Activated T-helper 1 cell treated with anti-CD3 and anti-CD28 coated beads, Interleukin-2, amount 50 U/mL, for 16 hours (primary cell): ENCODE results near the gene DENND11.
"Not testable (repeated sequence)": the region's sequence is repeated elsewhere in the genome, so short reads cannot be mapped to it uniquely, and the experiment has no call there.

Experiments used
- DNase-seq, 2 donors: peaks; one replicate each; pipeline ENCODE4 v3.0.0-alpha.2; 2020; ENCODE audit warnings: low read depth in 1 of 2, low spot score in 1 of 2

DENND11 gene

DNA sequence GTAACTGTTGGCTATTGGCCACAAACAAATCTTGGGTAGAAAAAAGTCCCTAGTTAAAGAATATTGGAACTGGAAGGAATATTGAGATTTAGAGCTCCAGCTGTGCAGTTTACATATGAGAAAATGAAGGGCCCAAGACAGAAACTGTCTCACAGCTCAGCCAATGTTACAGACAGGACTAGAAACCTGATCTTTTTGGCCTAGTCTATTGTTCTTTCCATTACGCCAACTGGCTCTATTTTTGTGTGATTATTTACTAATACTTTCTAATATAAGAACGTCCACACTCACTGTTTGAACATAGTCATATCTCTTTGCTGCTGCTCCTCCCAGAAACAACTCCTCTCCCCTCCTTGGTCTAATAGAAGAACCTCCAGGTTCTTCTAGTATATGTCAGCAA lies 7.4 kb upstream of the DENND11 start:
- no peak for DNase-seq

DNA sequence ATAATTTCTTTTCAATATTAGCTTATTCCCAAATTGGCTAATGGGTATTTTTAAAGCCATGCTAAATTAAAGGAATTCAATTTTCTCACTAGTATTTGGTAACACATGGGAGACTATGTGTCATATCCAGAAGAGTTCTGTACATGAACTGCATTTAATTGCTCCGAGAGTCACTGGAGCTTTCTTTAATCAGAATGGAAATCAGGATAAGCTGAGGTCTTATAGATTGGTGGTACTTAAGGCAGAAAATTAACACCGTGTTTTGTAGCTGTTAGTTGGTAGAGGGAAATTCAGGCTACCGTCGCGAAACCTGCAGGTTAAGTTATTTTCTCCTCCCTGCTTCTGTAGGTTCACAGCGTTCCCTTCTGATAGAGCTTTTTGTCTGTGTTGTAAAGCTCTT lies 6.4 kb upstream of the DENND11 start, which contains the start of gene WEE2:
Gene WEE2, plus strand, starts transcription at position 3 of the 400 bp plus-strand sequence. CDS start 406 bp downstream, outside the sequence.
- no peak for DNase-seq

DNA sequence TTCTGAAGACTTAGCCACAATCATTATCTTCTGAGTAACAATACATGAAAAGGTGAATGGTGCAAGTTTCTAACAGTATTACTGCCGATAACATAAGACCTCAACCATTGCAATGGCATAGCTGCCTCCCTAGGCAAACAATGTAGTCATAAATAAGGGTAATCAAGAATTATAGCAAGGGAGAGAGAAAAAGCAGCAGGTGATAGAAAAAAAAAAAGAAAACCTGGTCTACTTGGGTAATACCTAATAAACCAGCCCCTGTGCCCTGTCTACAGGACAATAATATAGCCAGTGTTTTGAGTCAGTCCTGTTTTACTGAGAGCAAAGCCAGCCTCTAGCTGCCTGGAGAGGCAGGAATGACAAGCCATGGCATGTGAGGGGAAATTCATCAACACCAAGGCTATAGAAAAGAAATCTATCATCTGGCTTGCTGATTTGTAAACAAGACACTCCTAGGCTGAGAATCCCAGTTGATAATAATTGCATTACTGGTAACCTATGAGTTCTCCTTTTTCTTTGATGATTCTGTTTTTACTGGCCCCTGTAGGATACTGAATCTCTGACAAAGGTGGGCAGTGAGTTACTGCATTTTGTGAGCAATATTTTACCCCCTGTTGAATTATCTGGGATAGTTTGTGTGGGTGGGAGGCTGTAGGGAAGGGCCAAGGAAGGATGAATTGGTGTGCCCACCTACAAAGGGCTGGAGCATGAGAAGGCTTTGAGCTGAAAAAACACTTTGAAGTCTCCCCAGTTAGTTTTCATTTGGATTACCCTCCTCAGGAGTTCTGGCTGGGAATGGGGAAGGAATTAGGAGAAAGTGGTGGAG lies 4.5 kb upstream of the DENND11 start:
- DNase-seq, result no peak

DNA sequence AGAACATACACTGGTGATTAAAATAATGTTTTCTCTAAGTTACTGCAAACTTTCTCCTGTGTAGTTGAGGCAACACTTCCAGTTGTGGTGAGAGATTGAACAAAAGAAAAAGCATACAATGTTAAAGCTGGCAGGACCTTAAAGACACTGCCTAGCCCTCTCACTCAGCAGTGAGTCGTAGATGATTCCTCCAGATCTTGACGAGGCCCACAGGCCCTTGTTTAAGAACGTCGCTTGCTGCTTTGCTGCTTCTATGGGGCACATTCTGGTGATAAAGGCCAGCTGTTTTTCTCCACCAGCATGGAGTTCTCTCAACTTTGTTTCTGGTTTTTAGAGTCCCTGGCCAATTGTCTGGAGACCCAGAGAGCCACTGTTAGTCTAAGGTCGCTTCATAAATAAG lies 2.8 kb upstream of the DENND11 start:
- no peak for DNase-seq

DNA sequence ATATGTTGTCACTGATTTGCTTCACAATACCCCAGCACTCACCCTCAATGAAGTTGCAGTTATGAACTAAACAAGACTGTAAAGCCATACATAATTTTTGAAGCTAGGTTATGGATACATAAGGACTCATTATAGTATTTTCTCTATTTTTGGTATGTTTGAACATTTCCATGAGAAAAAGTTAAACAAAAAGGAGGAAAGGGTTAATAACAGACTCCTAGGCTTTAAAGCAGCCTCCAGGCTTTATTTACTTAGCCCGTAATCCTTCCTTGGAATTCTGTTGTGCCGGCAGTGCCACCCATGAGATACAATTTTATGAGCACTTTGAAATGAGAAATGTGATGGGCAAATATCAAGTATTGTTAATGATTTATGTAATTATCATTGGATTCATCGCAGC lies 2.1 kb upstream of the DENND11 start:
- DNase-seq, result no peak

DNA sequence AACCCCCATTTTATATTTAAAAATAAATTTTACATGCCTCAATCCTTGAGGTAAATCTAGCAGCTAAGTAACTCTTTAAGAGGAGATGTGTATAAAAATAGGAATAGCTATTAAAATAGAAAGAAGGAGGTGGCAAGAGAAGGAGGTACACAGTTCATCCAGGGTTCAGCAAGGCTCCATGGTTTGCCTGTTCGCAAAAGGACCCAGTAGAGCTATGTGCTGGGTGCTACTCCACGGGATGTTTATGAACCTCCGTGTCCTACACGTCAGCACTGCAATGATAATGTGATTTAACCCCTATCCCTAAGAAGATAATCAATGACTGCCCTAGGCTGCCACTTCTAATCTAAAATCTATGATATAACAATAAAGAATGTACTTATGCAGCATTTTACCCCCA lies 926 bp upstream of the DENND11 start:
- no peak for DNase-seq

DNA sequence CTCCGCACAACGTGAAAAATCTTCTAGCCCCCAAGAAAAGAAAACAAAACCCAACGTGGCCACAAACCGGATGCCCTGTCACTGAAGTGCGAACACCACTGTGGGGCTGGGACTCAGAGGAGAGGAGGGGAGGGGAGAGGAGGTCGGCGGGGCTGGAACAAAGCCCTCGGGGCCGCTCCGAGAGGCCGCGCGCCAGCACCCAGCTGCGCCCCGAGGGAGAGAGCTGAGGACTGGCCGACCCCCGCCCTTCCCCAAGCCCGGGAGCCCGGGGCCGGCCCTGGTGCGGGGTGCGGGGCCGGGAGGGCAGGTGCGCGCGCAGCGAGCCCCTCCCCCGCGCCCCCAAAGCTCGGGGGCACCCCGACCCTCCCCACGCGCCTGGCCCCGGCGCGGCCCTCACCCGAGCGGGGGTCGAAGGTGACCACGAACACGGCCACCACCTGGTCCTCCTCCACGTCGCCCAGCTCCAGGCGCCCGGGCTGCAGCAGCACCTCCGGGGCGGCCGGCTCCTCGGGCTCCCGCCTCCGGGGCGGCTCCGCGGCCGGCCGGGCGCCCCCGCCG lies 398 bp downstream of the DENND11 start:
- DNase-seq, result peak; percentile 41 to 58

GRCh38 chr7:141700848-141701371 lies 1.1 kb downstream of the DENND11 start:
- no peak for DNase-seq

GRCh38 chr7:141700296-141700847 lies 1.6 kb downstream of the DENND11 start:
- no peak for DNase-seq

GRCh38 chr7:141699860-141700259 lies 2.1 kb downstream of the DENND11 start:
- no peak for DNase-seq

GRCh38 chr7:141698247-141699015 lies 3.5 kb downstream of the DENND11 start:
- no peak for DNase-seq

DNA sequence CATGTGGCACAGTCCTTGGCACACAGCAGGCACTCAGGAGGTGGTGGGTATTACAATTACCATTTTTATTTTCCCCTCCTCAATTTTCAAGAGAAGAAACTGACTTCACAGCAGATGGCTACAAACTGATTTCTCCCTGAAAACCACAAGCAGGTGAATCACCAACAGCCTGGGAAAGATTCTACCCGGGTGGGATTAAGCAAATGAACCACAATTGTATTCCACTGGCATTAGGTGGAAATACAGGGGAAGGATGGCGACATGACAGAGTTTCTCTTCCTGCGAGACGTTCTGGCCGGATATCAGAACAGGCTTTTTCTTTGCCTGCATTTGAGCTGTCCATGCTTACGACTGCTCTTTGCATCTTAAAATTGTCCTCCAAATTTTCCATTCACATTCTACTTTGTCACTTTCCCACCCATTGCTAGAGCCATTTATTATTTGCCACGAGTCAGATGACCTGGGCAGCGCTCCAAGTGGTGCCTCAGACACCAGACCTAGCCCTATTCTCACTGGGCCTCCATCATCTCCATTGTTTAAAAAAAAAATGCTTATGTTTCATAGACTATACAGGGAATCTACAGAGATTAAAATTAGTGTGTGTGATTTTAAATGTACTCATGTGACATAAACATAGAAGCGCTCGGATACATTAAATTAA lies 4.6 kb downstream of the DENND11 start:
- no peak for DNase-seq

- DNase-seq, result no peak
These were observed 5.6 kb downstream of the DENND11 start for GRCh38 chr7:141696348-141696747.

DNA sequence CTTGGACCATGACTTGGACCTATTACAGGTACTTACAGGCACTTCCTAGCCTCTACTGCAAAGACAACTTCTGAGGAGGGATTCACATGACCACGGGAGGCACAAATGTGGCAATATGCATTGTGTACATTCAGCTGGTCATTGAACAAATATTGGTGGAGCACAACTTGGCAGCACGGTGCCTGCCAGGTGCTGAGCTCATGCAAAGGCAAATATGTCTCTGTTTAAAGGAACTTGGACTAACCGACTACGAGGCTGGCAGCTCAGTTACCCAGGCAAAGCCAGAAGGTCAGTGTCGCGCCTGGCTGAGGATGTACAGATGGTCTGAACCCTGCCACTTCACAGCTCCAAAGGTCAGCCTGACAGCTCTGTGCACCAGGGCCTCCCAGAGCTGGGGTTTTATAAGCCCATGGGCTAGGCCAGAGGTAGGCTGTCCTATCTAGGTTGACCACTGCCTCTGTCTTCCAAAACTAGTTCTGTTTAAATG lies 6.1 kb downstream of the DENND11 start:
- DNase-seq, result no peak

DNA sequence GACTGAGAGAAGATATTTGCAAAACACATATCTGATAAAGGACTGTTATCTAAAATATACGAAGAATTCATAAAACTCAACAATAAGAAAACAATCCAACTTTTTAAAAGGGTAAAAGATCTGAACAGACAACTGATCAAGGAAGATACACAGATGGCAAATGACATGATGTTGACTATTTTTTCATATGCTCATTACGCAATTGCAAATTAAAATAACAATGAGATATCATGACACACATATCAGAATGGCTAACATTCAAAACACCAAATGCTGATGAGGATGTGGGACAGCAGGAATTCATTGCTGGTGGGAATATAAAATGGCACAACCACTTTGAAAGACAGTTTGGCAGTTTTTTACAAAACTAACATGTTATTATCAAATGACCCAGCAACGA lies 8.9 kb downstream of the DENND11 start:
- DNase-seq, result no peak

- no peak for DNase-seq
These were observed 10.0 kb downstream of the DENND11 start for GRCh38 chr7:141691961-141692360.

GRCh38 chr7:141691540-141691939 lies 10.4 kb downstream of the DENND11 start:
- no peak for DNase-seq

- not testable (repeated sequence) for DNase-seq
These were observed 12.7 kb downstream of the DENND11 start for GRCh38 chr7:141689072-141689825.

DNA sequence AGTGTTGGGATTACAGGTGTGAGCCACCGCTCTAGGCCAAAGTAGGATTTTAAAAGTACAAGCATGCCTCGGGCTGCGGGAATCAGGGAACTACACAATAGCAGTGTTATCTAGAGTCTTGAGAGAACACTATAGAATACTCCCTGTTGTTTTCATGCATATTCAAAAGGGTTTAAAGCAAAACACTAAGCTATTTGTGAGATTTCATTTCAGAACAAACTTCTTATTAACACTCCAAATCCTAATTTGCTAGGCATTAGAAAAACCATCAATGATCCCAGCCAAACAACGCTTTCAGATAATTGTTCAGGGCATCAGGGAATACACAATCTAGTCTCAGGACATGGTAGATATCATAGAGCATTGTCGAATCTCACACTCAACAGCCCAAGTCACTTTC lies 13.9 kb downstream of the DENND11 start:
- DNase-seq, result no peak

GRCh38 chr7:141686670-141687069 lies 15.3 kb downstream of the DENND11 start:
- no peak for DNase-seq
